ENCODE results near the gene NDUFS2. TPM values are rescaled to one million over a fixed set of nuclear protein-coding genes. Genes with fewer than 3 reads are reported as not detected.

The NDUFS2 gene
- total and polyA plus RNA-seq, 2 of the 8 experiments (the other 6 are each of a cell fraction or from before 2014, with no cell fraction given) = 95.1 to 113 TPM

- peaks cover 8% of the 10 kb centered on the region for H3K23me2 ChIP-seq (ENCODE audit: low read depth, low read length)
- no peak overlapping the region for H3K56ac ChIP-seq (replicated peaks; ENCODE audit: insufficient read length, low read depth, low read length)
- no peak overlapping the region for H4K91ac ChIP-seq (replicated peaks; ENCODE audit: insufficient read length, low read length)
- no peak overlapping the region for H3K27ac ChIP-seq (ENCODE audit: low read depth, low read length)
- H3K4me2 ChIP-seq (ENCODE audit: insufficient read depth in 1 of 2, low read depth in 2 of 2, low read length in 2 of 2) = no peak overlapping the region; a peak in 1 of 4 replicates
- no peaks in the 10 kb centered on the region for H3K79me1 ChIP-seq (ENCODE audit: low read depth, low read length)
- no peaks in the 10 kb centered on the region for H4K20me1 ChIP-seq (replicated peaks in 1 of 2; ENCODE audit: control insufficient read depth in 1 of 2, insufficient read depth in 2 of 2, low read length in 2 of 2)
- DNase-seq (ENCODE audit: low read depth in 1 of 2, low spot score in 2 of 2) (no peak), FAIRE-seq (no peak)
- ChIA-PET CTCF (ENCODE audit: partially characterized antibody) (interaction anchor here (0.7 to 23.7 kb wide), 19 partner anchors 11 to 207 kb away, joined by 3 to 427 read pairs (median 18); partner anchors contain the start of genes ADAMTS4, F11R, FCER1G and NDUFS2), POLR2A (ENCODE audit: partially characterized antibody) (interaction anchor here (0.6 to 0.9 kb wide), 2 partner anchors 78 to 146 kb away, joined by 3 to 4 read pairs; no protein-coding TSS in a partner anchor)
- no peak overlapping the region for H4K5ac ChIP-seq (ENCODE audit: insufficient read length, low read depth, low read length)
- H3K4me3 ChIP-seq (ENCODE audit: extremely low read depth in 1 of 4, insufficient read depth in 2 of 4, low read depth in 3 of 4, low read length in 4 of 4) = no peak overlapping the region
- no peak overlapping the region for H3K23ac ChIP-seq (ENCODE audit: insufficient read length)
- no peak overlapping the region for H3K9ac ChIP-seq (replicated peaks in 1 of 4; ENCODE audit: extremely low read depth in 1 of 4, low read depth in 3 of 4, low read length in 3 of 4)
- TF ChIP-seq TCF12 (IDR thresholded peaks at IDR 0.05; ENCODE audit: low read depth, low read length) (no peak), TEAD4 (IDR thresholded peaks at IDR 0.05; ENCODE audit: low read depth, low read length) (no peak), JUN (IDR thresholded peaks at IDR 0.05; ENCODE audit: low read depth, low read length) (no peak), ATF3 (IDR thresholded peaks at IDR 0.05; ENCODE audit: insufficient read depth, low read depth, low read length) (no peak), SP2 (IDR thresholded peaks at IDR 0.05; ENCODE audit: low read length) (no peak), JUND (IDR thresholded peaks at IDR 0.05; ENCODE audit: low read length) (no peak), RXRA (IDR thresholded peaks at IDR 0.05; ENCODE audit: insufficient read depth, low read depth, low read length) (no peak), SRF (IDR thresholded peaks at IDR 0.05; ENCODE audit: low read depth, low read length) (no peak)
- H2BK5ac ChIP-seq (ENCODE audit: low read depth, low read length) = no peak overlapping the region
- H3K27me3 ChIP-seq (replicated peaks in 1 of 4; ENCODE audit: control insufficient read depth in 3 of 4, extremely low read depth in 1 of 4, insufficient read depth in 3 of 4, low read length in 3 of 4) = no peaks in the 10 kb centered on the region
- H2BK20ac ChIP-seq (ENCODE audit: low read length) = no peak overlapping the region
- H3K36me3 ChIP-seq (ENCODE audit: control insufficient read depth in 2 of 4, insufficient read depth in 4 of 4, low read length in 3 of 4) = peaks cover 0 to 10% (median 8%) of the 10 kb centered on the region in 4 experiments; a peak in 5 of 8 replicates
- H2AK5ac ChIP-seq (ENCODE audit: low read depth, low read length) = no peak overlapping the region
- H2BK12ac ChIP-seq (ENCODE audit: low read depth, low read length) = no peak overlapping the region
- no peak overlapping the region for H2AFZ ChIP-seq (ENCODE audit: low read length)
- no peak overlapping the region for H3K18ac ChIP-seq (ENCODE audit: extremely low read depth, low read length)
- no peaks in the 10 kb centered on the region for H3K79me2 ChIP-seq (ENCODE audit: control insufficient read depth in 1 of 2, insufficient read depth in 2 of 2, low read length in 2 of 2)
- H3K9me3 ChIP-seq (ENCODE audit: insufficient read depth in 2 of 2, low read depth in 1 of 2, low read length in 1 of 2) = no peaks in the 10 kb centered on the region
- H4K8ac ChIP-seq (ENCODE audit: extremely low read depth, insufficient read depth, low read length) = no peak overlapping the region
- H2BK15ac ChIP-seq (ENCODE audit: low read length) = no peak overlapping the region
- H3K4ac ChIP-seq (replicated peaks; ENCODE audit: insufficient read length, low read depth, low read length) = no peak overlapping the region
- 97% methylated on average over 7 of the region's 7 CpGs; no CpG with 5 or more reads in 1 of the 2 experiments for WGBS, 2 experiments (ENCODE audit: extremely low coverage in 1 of 2, insufficient coverage in 1 of 2, insufficient read length in 1 of 2, insufficient replicate concordance in 2 of 2, low coverage in 1 of 2, low lambda C conversion rate in 2 of 2, missing lambda C conversion rate in 1 of 2)
- H3K14ac ChIP-seq (ENCODE audit: insufficient read length) = no peak overlapping the region
- no peak overlapping the region for H2BK120ac ChIP-seq (replicated peaks; ENCODE audit: low read depth, low read length)
- H3K4me1 ChIP-seq (replicated peaks in 1 of 4; ENCODE audit: control insufficient read depth in 3 of 4, insufficient read depth in 4 of 4, low read length in 3 of 4) = peaks cover 2 to 6% (median 4%) of the 10 kb centered on the region in 4 experiments
Measured at GRCh38 chr1:161228032-161228431, 25.9 kb downstream of the NDUFS2 start.

Data from H1 (cell line).